IPS-18a (cell line): ENCODE measurements around the gene GMPPA.
A peak's percentile ranks its signal among the peaks of the same experiment; 100 is the strongest.

Source experiments
- H3K27ac ChIP-seq: one replicate; pipeline ENCODE4 v1.5.1; 2013; ENCODE audit warnings: low read length
- H3K27me3 ChIP-seq: one replicate; pipeline ENCODE4 v1.6.1; 2013; ENCODE audit warnings: mild to moderate bottlenecking, low read length; ENCODE audit not compliant: control insufficient read depth, insufficient read depth
- H3K36me3 ChIP-seq: one replicate; pipeline ENCODE4 v1.6.1; 2013; ENCODE audit warnings: low read depth, low read length; ENCODE audit not compliant: control insufficient read depth
- H3K4me1 ChIP-seq: one replicate; pipeline ENCODE4 v1.6.1; 2013; ENCODE audit warnings: low read depth, low read length; ENCODE audit not compliant: control insufficient read depth
- H3K4me3 ChIP-seq: one replicate; pipeline ENCODE4 v1.5.1; 2013; ENCODE audit warnings: low read length
- H3K9ac ChIP-seq: one replicate; pipeline ENCODE4 v1.6.1; 2013; ENCODE audit warnings: mild to moderate bottlenecking, low read length, moderate library complexity
- H3K9me3 ChIP-seq: one replicate; pipeline ENCODE4 v1.6.1; 2013; ENCODE audit warnings: low read depth, low read length; ENCODE audit not compliant: control insufficient read depth

The GMPPA gene

GRCh38 chr2:219470429-219470828 is 28.3 kb upstream of the GMPPA start:
- no peaks in the 10 kb centered on the region for H3K9me3 ChIP-seq
- H3K36me3 ChIP-seq = no peaks in the 10 kb centered on the region
- H3K4me3 ChIP-seq = no peak overlapping the region
- no peak overlapping the region for H3K27ac ChIP-seq
- H3K4me1 ChIP-seq = no peaks in the 10 kb centered on the region
- no peaks in the 10 kb centered on the region for H3K27me3 ChIP-seq
- H3K9ac ChIP-seq = no peak overlapping the region

DNA sequence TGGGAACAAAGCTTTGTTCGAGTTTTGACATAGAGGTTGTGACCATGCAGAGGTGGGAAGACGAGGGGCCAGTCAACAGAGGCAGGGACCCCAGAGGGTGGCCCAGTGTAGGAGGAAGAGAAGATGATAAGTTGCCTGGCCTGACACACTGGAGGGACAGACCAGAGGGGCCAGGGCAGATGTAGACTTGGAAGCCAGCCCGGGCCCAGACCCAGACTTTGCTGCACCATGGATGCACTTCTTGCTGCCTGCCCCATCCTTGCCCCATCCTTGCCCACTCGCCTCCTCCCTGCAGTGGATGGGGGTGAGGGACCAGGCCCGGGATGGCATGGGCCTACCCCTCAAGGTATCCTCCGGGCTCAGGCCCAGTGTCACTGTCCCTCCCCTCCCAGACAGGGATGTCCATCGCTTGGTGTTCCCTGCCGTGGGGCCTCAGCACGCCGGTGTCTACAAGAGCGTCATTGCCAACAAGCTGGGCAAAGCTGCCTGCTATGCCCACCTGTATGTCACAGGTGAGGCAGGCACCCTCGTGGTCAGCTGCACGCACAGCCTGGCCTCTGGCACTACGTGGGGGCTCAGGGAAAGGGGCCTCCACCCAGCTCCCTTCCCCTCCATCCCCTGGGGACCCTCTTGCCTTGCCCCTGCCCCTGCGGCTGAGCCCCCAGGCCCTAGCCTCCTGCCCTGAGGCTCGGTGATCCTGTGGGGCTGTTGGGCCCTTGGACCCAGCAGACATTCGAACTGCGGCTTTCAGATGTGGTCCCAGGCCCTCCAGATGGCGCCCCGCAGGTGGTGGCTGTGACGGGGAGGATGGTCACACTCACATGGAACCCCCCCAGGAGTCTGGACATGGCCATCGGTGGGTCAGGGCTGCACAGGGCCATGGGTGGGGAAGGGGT is 27.0 kb upstream of the GMPPA start:
- no peaks in the 10 kb centered on the region for H3K27me3 ChIP-seq
- H3K36me3 ChIP-seq = no peaks in the 10 kb centered on the region
- H3K9ac ChIP-seq = no peak overlapping the region
- no peaks in the 10 kb centered on the region for H3K4me1 ChIP-seq
- H3K4me3 ChIP-seq = no peak overlapping the region
- no peaks in the 10 kb centered on the region for H3K9me3 ChIP-seq
- H3K27ac ChIP-seq = no peak overlapping the region

DNA sequence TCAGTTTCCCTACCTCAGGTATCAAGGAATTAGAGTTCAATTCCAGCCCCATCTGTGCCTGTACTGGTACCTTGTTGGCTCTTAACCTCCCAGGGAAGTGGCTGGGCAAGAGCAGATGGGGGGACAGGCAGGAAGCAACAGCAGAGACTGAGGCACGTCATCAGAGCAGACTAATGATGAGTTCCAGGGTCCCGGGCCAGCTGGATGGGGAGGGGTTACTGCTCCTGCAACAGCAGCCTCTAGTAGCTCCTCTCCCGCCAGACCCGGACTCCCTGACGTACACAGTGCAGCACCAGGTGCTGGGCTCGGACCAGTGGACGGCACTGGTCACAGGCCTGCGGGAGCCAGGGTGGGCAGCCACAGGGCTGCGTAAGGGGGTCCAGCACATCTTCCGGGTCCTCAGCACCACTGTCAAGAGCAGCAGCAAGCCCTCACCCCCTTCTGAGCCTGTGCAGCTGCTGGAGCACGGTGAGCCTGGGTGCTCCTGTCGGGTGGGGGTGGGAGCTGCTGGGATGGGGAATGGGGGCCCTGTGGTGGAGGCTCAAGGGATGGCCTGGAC is 26.0 kb upstream of the GMPPA start:
- Histone ChIP-seq H3K4me3 (no peak overlapping the region), H3K36me3 (no peaks in the 10 kb centered on the region), H3K27ac (no peak overlapping the region), H3K9me3 (no peaks in the 10 kb centered on the region), H3K9ac (no peak overlapping the region), H3K4me1 (no peaks in the 10 kb centered on the region), H3K27me3 (no peaks in the 10 kb centered on the region)

GRCh38 chr2:219473511-219473910 is 25.2 kb upstream of the GMPPA start:
- H3K27ac ChIP-seq = no peak overlapping the region
- H3K4me1 ChIP-seq = no peaks in the 10 kb centered on the region
- no peak overlapping the region for H3K9ac ChIP-seq
- no peaks in the 10 kb centered on the region for H3K9me3 ChIP-seq
- no peaks in the 10 kb centered on the region for H3K36me3 ChIP-seq
- H3K27me3 ChIP-seq = no peaks in the 10 kb centered on the region
- H3K4me3 ChIP-seq = no peak overlapping the region

- H3K4me3 ChIP-seq = no peak overlapping the region
- no peaks in the 10 kb centered on the region for H3K27me3 ChIP-seq
- H3K4me1 ChIP-seq = no peaks in the 10 kb centered on the region
- no peak overlapping the region for H3K27ac ChIP-seq
- H3K9ac ChIP-seq = no peak overlapping the region
- H3K36me3 ChIP-seq = no peaks in the 10 kb centered on the region
- no peaks in the 10 kb centered on the region for H3K9me3 ChIP-seq
Measured at GRCh38 chr2:219474285-219475060, 24.2 kb upstream of the GMPPA start.

GRCh38 chr2:219475278-219475677 is 23.4 kb upstream of the GMPPA start:
- H3K9ac ChIP-seq = no peak overlapping the region

GRCh38 chr2:219475697-219476651 is 22.7 kb upstream of the GMPPA start:
- H3K9ac ChIP-seq = no peak overlapping the region
- no peaks in the 10 kb centered on the region for H3K36me3 ChIP-seq

More at GRCh38 chr2:219475278-219475677, 23.4 kb upstream of the GMPPA start:
- H3K27ac ChIP-seq = no peak overlapping the region
- H3K9me3 ChIP-seq = no peaks in the 10 kb centered on the region
- H3K27me3 ChIP-seq = no peaks in the 10 kb centered on the region
- H3K4me3 ChIP-seq = no peak overlapping the region
- no peaks in the 10 kb centered on the region for H3K4me1 ChIP-seq
- no peaks in the 10 kb centered on the region for H3K36me3 ChIP-seq

DNA sequence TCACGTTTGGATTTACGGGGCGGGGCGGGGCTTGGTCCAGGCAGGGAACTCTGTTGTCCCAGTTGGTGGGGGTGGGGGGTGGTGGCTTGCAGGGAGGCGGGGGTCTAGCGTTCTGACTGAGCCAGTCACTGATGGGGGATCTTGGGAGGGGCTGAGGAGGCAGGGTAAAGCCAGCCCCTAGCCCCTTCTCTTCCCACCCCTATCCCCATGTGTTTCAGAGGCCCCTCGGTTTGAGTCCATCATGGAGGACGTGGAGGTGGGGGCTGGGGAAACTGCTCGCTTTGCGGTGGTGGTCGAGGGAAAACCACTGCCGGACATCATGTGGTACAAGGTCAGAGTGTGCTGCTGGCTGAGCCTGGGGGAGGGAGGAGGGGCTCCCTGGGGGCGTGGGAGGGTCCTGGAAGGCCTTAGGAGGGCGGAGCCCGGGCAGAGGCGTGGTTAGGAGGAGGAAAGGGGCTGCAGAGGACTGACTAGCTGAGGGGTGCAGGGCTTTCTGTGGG is 22.0 kb upstream of the GMPPA start:
- no peaks in the 10 kb centered on the region for H3K9me3 ChIP-seq
- H3K36me3 ChIP-seq = no peaks in the 10 kb centered on the region
- no peaks in the 10 kb centered on the region for H3K4me1 ChIP-seq
- no peak overlapping the region for H3K27ac ChIP-seq
- H3K4me3 ChIP-seq = peak overlapping the region; percentile 47
- no peaks in the 10 kb centered on the region for H3K27me3 ChIP-seq
- no peak overlapping the region for H3K9ac ChIP-seq

More at GRCh38 chr2:219475697-219476651, 22.7 kb upstream of the GMPPA start:
- no peaks in the 10 kb centered on the region for H3K9me3 ChIP-seq
- no peaks in the 10 kb centered on the region for H3K27me3 ChIP-seq
- no peaks in the 10 kb centered on the region for H3K4me1 ChIP-seq
- peak overlapping the region; percentile 47 for H3K4me3 ChIP-seq
- H3K27ac ChIP-seq = no peak overlapping the region

- Histone ChIP-seq H3K27me3 (no peaks in the 10 kb centered on the region), H3K27ac (no peak overlapping the region), H3K9ac (no peak overlapping the region), H3K9me3 (no peaks in the 10 kb centered on the region), H3K4me1 (no peaks in the 10 kb centered on the region), H3K4me3 (peak overlapping the region; percentile 47), H3K36me3 (no peaks in the 10 kb centered on the region)
Measured at GRCh38 chr2:219477179-219477578, 21.5 kb upstream of the GMPPA start.

DNA sequence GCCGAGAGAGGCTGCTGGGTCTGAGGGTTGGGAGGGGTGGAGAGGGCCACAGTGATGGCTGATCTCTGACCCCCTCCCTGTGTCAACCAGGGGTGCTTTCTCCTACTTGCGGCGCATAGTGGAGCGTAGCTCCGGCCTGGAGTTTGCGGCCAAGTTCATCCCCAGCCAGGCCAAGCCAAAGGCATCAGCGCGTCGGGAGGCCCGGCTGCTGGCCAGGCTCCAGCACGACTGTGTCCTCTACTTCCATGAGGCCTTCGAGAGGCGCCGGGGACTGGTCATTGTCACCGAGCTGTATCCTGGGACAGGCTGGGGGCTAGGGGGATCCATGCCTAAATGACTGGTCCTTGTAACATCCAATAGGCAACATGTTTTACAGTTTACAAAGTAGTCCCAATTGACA is 20.9 kb upstream of the GMPPA start:
- H3K4me3 ChIP-seq = no peak overlapping the region
- no peaks in the 10 kb centered on the region for H3K36me3 ChIP-seq
- peaks cover 1% of the 10 kb centered on the region for H3K27me3 ChIP-seq
- H3K4me1 ChIP-seq = no peaks in the 10 kb centered on the region
- H3K27ac ChIP-seq = no peak overlapping the region
- H3K9me3 ChIP-seq = no peaks in the 10 kb centered on the region
- no peak overlapping the region for H3K9ac ChIP-seq
